Measurements from ENCODE around the gene KLHL20.

DNA sequence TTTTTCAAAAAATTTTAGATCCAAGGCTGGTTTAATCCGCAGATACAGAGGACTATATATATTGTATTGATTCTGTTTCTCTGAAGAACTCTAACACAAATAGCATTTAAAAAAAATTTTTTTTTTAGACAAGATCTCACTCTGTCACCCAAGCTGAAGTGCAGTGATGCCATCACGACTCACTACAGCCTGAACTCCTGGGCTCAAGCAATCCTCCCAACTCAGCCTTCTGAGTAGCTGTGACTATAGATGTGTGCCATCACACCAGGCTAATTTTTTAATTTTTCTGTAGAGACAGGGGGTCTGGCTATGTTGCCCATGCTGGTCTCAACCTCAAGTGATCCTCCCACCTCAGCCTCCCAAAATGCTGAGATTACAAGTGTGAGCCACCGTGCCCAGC, 48.1 kb upstream of the KLHL20 start:
- TF ChIP-seq, protein P1, sequence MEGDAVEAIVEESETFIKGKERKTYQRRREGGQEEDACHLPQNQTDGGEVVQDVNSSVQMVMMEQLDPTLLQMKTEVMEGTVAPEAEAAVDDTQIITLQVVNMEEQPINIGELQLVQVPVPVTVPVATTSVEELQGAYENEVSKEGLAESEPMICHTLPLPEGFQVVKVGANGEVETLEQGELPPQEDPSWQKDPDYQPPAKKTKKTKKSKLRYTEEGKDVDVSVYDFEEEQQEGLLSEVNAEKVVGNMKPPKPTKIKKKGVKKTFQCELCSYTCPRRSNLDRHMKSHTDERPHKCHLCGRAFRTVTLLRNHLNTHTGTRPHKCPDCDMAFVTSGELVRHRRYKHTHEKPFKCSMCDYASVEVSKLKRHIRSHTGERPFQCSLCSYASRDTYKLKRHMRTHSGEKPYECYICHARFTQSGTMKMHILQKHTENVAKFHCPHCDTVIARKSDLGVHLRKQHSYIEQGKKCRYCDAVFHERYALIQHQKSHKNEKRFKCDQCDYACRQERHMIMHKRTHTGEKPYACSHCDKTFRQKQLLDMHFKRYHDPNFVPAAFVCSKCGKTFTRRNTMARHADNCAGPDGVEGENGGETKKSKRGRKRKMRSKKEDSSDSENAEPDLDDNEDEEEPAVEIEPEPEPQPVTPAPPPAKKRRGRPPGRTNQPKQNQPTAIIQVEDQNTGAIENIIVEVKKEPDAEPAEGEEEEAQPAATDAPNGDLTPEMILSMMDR (conservative IDR thresholded peaks at IDR 0.05; ENCODE audit: low read depth, low read length) = no peak
- no peak for TF ChIP-seq EZH2 (IDR thresholded peaks at IDR 0.05; ENCODE audit: borderline replicate concordance, low read depth, low read length, poor library complexity, severe bottlenecking)
